Esophagus squamous epithelium (tissue), 4 donors: ENCODE measurements around the gene ANP32E.

Experiments used
- CTCF ChIP-seq, 6 experiments: fragments of 450-650 bp in 4 of 6; fragments of 200-600 bp in 2 of 6; sonication (generic) in 2 of 6; IDR thresholded peaks; one replicate each; pipeline ENCODE4 v1.5.1; 2016 to 2019; ENCODE audit warnings: antibody characterized with exemption in 6 of 6, mild to moderate bottlenecking in 4 of 6, moderate library complexity in 4 of 6
- POLR2A ChIP-seq, 4 donors: fragments of 450-650 bp; IDR thresholded peaks; one replicate each; pipeline ENCODE4 v1.6.1; 2017; ENCODE audit warnings: antibody characterized with exemption in 4 of 4, mild to moderate bottlenecking in 4 of 4, moderate library complexity in 3 of 4

GRCh38 chr1:150283260-150283659 is 47.3 kb upstream of the ANP32E start:
- TF ChIP-seq CTCF (IDR thresholded peaks at IDR 0.05), result no peak
- no peak for TF ChIP-seq POLR2A (IDR thresholded peaks at IDR 0.05)
